NOMO-1 treated with dmso at 0.1 percent for 144 hours (cell line): ENCODE results near the gene LGR5.
A peak's percentile ranks its signal among the peaks of the same experiment; 100 is the strongest.
"Not testable (repeated sequence)": the region's sequence is repeated elsewhere in the genome, so short reads cannot be mapped to it uniquely, and the experiment has no call there.

ENCODE experiments used
- DNase-seq: peaks from one replicate; lab custom pipeline; 2025; ENCODE audit not compliant: unreplicated experiment; lab: John Stamatoyannopoulos, UW

The LGR5 gene

GRCh38 chr12:71469258-71469750 is 29.7 kb downstream of the LGR5 start:
- DNase-seq = no peak

DNA sequence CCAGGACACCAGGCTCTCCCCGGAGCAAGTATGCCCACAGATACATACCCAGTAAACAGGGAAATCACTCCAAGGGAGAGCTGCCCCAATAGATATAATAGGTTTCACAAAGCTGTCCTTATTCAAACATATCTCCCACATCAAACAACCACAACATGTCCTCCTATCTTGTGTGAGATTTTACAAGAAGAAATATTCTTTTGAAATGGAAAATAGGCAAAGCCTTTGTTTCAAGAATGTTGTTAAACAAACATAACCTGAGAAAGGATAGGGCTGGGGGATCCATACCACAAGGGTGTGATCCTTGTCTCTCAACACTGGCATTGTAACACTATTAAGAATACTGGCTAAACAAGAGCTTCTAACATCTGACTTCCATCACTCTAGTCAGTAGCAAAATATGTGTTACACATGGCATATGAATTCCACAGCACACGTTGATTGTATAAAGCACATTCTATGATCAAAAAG is 32.9 kb downstream of the LGR5 start:
- DNase-seq = no peak

DNA sequence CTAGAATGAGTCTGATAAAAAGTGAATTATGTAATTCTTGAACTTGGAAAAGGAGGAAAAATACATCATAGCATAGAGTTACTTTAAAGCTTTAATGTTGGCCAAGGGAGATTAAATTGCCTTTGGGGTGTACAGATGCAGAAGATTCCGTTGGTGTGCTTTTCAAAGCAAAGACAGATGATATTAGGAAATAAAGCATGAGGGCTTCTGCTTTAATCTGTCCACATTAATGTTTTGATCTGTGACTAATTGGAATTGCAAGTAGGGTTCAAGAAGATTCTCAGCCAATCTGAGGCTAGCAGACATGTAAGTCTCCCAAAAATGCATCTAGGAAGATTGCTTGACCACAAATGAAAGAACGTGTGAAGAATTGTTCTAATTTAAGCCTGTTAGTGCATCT is 35.2 kb downstream of the LGR5 start:
- no peak for DNase-seq

GRCh38 chr12:71475280-71475679 is 35.7 kb downstream of the LGR5 start:
- no peak for DNase-seq

DNA sequence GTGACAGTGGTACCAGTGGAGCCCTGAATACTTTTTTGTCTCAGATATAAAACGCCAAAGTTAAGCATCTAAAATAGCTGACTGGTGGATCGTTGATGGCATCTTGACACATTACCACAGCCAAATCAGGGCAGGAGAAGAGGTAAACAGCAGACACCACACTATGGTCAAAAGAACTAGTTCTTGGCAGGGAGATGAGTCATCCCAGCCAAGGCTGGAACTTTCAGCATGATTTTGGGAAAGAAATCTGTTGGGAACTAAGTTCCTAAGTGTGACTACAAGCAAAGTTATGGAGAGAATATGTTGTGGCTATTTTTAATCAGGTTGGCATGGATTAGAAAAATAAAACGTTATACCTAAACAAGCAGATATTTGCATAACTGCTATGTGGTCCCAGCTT is 36.9 kb downstream of the LGR5 start:
- DNase-seq = no peak

DNA sequence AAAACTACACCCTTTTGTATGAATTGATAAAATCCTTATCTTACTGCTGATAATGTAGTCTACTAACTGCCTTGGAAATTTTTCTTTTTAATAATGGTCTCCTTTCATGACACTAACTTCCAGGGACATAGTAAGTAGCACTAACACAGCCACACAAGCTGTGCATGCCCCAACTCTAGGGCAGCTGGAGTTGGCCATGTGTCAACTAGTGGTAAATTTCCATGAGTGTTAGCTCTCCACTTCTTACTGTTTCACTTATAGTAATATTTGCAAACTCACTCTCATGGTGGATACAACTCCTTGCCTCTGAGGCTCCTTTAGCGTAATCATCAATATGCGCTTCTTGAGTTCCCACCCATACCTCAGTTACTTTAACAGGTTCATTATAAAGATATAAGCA is 38.0 kb downstream of the LGR5 start:
- DNase-seq = no peak

DNA sequence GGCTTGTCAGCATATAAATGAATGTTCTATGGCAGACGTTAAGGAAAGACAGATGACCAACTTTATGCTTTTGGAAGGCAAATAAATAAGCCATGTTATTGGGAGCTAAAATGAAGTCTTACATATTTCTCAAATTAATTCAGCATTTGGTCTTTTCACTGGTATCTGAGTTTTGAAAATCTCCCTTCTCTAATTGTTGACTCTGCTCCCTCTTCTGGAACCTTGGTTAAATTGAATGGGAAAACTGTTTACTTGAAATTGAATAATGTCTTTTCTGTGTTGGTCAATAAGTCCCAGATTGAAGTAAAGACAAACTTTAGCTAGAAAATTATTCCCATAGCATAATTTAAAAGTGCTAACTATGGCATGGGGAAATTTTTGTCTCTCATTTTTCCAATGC is 38.7 kb downstream of the LGR5 start:
- no peak for DNase-seq

DNA sequence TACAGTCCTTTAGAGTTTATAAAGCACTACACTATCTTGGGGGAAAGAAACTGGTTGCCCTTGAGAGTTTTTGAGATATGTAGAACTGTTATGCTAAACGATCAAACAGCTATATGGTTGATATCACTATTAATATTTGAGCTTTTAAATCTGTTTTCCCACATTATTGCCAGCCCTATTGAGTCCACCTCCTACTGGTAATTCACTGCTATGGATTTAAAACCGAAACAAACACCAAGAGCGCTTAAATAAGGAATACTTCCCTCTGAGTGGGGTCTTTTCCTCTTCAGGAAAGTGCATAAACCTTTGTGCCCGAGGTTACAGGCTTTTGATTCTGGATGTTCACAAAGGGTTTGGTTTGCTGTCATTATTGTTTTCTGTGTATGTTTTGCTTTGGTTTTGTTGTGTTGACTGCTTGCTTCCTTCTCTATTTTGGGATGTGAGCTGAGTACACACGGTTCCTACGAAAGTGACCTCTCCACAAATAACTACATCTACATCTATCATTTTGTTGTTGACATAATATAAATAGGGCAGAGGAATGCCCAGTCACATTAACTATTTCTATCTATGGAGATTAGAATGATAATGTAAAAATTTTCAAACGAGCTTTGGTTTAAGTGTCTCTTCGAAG is 44.8 kb downstream of the LGR5 start:
- DNase-seq = no peak

DNA sequence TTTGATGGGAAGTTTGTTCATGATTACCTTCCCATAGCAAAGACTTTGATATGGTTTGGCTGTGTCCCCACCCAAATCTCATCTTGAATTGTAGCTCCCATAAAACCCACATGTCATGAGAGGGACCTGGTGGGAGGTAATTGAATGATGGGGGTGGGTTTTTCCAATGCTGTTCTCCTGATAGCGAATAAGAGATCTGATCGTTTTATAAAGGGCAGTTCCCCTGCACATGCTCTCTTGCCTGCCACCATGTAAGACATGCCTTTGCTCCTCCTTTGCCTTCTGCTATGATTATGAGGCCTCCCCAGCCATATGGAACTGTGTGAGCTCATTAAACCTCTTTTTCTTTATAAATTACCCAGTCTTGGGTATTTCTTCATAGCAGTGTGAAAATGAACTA is 51.2 kb downstream of the LGR5 start:
- not testable (repeated sequence) for DNase-seq

DNA sequence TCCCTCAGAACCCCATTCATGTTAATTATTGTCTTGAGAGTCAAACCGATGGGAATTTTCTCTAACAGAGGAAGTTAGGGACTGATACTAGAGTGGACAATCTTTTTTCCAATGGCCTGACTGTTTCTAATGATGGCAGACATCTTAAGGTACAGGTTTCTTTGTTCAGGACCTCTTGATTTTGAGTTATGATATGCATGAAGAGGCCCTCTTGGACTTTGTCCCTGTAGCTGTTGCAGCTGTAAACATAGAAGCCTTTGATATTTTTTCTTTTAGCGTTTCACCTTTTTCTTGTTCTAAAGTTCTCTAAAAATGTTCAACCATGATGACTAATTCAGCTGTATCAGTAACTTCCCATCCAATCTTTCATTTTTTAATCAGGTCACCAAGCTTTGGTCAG is 53.0 kb downstream of the LGR5 start:
- DNase-seq = no peak

- no peak for DNase-seq
Observed at GRCh38 chr12:71499834-71500233, 60.2 kb downstream of the LGR5 start.

DNA sequence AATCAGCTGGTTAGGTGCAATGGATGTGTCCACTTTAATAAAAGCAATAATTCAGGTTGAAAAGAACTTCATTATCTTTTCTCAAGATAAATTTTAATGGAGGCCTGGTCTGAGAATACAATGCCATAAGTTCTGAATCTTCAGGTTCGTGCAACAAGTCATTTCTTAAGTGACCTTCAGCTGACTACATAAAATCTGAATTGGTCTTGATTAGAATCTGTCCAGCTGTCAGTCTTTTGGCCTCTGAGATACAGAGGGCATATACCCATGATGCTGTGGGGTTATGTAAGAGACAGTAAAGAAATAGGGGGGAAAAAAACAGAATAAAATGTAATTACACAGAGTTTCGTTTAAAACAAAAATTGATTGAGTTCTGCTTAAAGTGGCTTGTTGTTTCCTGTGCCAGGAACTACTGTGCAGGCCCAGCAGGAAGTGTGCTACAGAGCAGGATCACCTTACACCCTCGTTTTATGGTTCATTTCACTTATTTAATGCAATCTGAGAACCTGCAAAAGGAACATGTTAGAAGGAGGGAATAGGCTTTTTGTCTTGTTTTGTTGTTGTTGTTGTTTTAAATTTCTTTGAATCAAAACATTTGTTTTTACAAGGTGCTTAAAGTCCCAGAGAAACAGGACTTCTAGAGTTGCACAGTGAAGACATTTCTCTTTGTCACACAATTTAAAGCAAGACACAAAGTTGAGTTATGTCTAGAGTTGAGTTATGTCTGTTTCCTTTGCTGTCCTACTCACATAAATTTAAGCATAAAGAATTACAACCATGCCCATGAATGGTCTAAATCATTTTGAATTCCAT is 64.2 kb downstream of the LGR5 start:
- no peak for DNase-seq

DNA sequence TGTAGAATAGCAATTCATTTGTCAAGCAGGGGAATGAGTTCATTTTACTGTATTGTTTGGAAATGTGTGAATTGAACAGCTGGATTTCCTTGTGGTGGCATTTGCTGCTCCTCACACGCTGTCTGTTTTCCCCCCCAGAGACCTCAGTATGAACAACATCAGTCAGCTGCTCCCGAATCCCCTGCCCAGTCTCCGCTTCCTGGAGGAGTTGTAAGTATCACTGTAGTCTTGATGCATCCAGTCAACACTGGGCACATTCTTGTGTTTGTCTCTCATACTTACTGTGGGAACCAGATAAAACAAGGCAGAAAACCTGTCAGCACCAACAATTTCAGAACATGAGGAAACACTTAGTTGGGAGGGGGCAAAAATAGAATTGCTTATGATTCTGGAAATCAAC is 64.9 kb downstream of the LGR5 start:
- no peak for DNase-seq

GRCh38 chr12:71509705-71510104 is 70.1 kb downstream of the LGR5 start:
- no peak for DNase-seq

GRCh38 chr12:71517145-71517846 is 77.7 kb downstream of the LGR5 start:
- no peak for DNase-seq

GRCh38 chr12:71521125-71521524 is 81.5 kb downstream of the LGR5 start:
- no peak for DNase-seq

- DNase-seq = no peak
Observed at GRCh38 chr12:71524626-71525025, 85.0 kb downstream of the LGR5 start.

GRCh38 chr12:71533703-71534102 is 94.1 kb downstream of the LGR5 start:
- DNase-seq = no peak

- DNase-seq = peak; percentile 36
Observed at GRCh38 chr12:71536279-71536938, 96.8 kb downstream of the LGR5 start.

DNA sequence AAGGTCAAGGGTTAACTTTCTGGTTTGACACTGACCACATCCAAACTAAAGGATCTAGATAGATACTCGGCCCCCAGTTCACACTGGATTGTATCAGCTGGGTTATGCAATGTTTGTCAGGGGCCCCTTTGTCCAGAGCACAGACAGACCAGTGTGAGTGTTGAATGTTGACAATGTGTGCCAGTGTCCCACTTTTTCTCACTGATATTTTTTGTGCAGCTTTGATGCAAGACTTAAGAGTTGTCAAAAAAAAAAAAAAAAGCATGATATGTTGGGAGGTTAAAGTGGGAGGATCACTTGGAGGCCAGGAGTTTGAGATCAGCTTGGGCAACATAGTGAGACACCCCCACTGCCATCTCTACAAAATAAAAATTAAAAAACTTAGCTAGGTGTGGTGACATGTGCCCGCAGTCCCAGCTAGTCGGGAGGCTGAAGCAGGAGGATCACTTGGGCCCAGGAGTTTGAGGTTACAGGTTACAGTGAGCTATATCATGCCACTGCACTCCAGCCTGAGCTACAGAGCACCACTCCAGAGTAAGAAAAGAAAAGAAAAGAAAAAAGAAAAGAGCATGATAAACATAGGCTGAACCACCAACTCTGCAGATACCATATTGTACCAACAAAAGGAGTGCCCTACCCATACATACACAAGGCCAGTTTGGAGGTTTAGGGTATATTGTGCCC is 97.5 kb downstream of the LGR5 start:
- no peak for DNase-seq

GRCh38 chr12:71538807-71539206 is 99.2 kb downstream of the LGR5 start:
- DNase-seq = no peak
